ENCODE results near the gene CEND1. TPM values are rescaled to one million over a fixed set of nuclear protein-coding genes. Genes with fewer than 3 reads are reported as not detected.
A peak's percentile ranks its signal among the peaks of the same experiment; 100 is the strongest.

The CEND1 gene
- total and polyA plus RNA-seq, 3 donors from 2014 or later: 0.50 to 2.1 (median 1.0) TPM

DNA sequence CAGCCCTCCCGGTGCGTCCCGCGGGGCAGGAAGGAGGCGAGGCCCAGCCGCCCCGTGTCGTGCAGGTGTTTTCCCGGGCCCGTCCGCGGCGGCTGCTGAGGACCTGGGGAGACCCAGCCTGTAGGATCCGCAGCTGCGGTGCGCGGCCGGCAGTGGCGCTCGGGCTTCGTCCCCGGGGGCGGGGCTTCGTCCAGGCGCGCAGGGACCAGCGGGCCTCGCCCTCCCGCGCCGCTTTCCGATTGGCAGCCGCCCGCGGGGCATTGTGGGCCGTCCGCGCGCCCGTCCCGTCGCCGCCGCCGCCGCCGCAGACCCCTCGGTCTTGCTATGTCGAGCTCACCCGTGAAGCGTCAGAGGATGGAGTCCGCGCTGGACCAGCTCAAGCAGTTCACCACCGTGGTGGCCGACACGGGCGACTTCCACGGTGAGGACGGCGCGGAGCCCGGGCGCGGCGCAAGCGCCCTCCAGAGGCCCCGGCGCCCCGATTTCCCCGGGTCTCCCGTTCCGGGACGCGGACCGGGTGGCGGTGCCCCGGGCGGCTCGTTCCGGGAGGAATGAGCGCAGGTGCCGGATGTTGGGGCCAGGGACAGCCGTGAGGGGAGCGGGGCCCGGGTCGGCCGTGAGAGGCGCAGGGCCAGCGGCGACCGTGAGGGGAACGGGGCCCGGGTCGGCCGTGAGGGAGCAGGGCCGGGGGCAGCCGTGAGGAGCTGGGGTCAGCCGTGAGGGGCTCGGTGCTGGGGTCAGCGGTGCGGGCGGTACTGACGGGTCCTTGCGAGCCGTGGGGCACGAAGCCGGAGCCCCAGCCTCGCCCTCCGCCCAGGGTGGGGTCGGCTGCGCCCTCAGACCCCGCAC is 42.5 kb downstream of the CEND1 start, which contains the start of gene TALDO1:
TSS of gene TALDO1 (plus strand) at position 307 of the 849 bp plus-strand sequence. CDS start at position 325, 18 bp downstream.
- DNase-seq: peak; percentile 93
- Histone ChIP-seq H3K4me1 (peaks cover 14% of the 10 kb centered on the region), H3K27me3 (no peaks in the 10 kb centered on the region), H3K9me3 (no peaks in the 10 kb centered on the region), H3K4me3 (peak within 1 kb of the TSS; percentile 93 to 100), H3K27ac (peak within 1 kb of the TSS; percentile 14 to 79), H3K36me3 (ENCODE audit: low read depth, missing control alignments) (no peaks in the 10 kb centered on the region)
- WGBS, 2 donors: 1% methylated on average over 79 of the region's 112 CpGs; no CpG with 5 or more reads in 1 of the 2 donors
- TF ChIP-seq POLR2A (IDR thresholded peaks at IDR 0.05) (peak; percentile 19), CTCF (IDR thresholded peaks at IDR 0.05) (peak in 2 of 3 experiments; percentile 3 to 6)
- intact Hi-C loops (cut with DNase I; ENCODE audit: low total_unique reads): no loop called here

- Histone ChIP-seq H3K36me3 (ENCODE audit: low read depth, missing control alignments) (no peaks in the 10 kb centered on the region), H3K27me3 (no peaks in the 10 kb centered on the region), H3K4me1 (peaks cover 14% of the 10 kb centered on the region), H3K27ac (peak overlapping the region in 1 of 2 donors; percentile 39), H3K9me3 (no peaks in the 10 kb centered on the region), H3K4me3 (peak overlapping the region; percentile 93 to 100)
- WGBS, 2 donors: 29 to 34% methylated on average over 26 to 35 of the region's 46 CpGs
- intact Hi-C loops (cut with DNase I; ENCODE audit: low total_unique reads): no loop called here
- no peak for DNase-seq
- TF ChIP-seq CTCF (IDR thresholded peaks at IDR 0.05): no peak
- no peak for TF ChIP-seq POLR2A (IDR thresholded peaks at IDR 0.05)
These were observed 43.4 kb downstream of the CEND1 start for GRCh38 chr11:746289-747157.

DNA sequence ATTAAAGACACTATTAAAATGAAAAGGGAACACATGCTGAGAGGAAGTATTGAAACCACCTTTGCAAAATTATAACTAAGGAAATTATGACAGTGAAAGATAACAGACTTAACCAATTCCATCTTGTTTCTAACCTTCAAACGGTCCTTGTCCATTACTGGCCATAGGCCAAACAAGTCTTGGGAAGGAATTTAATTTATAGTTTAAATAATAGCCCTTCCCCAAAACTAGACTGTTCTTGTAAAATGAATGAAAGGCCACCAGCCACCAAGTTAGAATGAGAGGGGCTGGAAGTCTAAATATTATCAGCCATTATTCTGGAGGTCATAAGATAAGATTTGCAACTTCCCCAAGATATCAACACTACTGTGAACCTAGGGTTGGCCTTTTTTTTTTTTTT is 44.5 kb downstream of the CEND1 start:
- peaks cover 14% of the 10 kb centered on the region for H3K4me1 ChIP-seq
- H3K9me3 ChIP-seq: no peaks in the 10 kb centered on the region
- WGBS, 2 donors: 28 to 42% methylated on average over 1 of the region's 1 CpG
- H3K27me3 ChIP-seq: no peaks in the 10 kb centered on the region
- H3K4me3 ChIP-seq: no peak overlapping the region
- no peak overlapping the region for H3K27ac ChIP-seq
- no peaks in the 10 kb centered on the region for H3K36me3 ChIP-seq (ENCODE audit: low read depth, missing control alignments)
- no peak for DNase-seq
- no peak for TF ChIP-seq CTCF (IDR thresholded peaks at IDR 0.05)
- intact Hi-C loops (cut with DNase I; ENCODE audit: low total_unique reads): no loop called here

DNA sequence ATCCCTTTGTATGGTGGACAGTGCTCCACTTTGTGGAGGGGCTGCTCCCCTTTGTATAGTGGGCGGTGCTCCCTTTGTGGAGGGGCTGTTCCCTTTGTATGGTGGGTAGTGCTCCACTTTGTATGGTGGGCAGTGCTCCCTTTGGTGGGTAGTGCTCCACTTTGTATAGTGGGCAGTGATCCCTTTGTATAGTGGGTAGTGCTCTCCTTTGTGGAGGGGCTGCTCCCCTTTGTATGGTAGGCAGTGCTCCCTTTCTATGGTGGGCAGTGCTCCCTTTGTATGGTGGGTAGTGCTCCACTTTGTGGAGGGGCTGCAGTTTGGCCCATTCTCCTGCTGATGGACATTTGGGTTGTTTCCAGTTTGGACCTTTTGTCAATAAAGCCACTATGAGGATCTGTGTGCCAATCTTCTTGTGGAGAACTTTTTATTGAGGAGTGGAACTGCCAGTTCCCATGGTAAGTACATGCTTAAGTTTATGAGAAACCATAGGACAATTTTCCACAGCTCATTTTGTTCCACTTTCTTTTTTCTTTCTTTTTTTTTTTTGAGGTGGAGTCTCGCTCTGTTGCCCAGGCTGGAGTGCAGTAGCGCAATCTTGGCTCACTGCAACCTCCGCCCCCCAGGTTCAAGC is 47.2 kb downstream of the CEND1 start:
- Histone ChIP-seq H3K4me3 (no peak overlapping the region), H3K9me3 (no peaks in the 10 kb centered on the region), H3K27ac (no peak overlapping the region), H3K27me3 (no peaks in the 10 kb centered on the region), H3K4me1 (peaks cover 5% of the 10 kb centered on the region), H3K36me3 (ENCODE audit: low read depth, missing control alignments) (no peaks in the 10 kb centered on the region)
- intact Hi-C loops (cut with DNase I; ENCODE audit: low total_unique reads): no loop called here
- DNase-seq: no peak
- TF ChIP-seq POLR2A (IDR thresholded peaks at IDR 0.05): no peak
- TF ChIP-seq CTCF (IDR thresholded peaks at IDR 0.05): no peak
- 88 to 96% methylated on average over 4 of the region's 4 CpGs for WGBS, 2 donors

All from testis (tissue), 3 donors.